DOHH2 (cell line): ENCODE data around the gene LMOD3.

Experiments
- H3F3A ChIP-seq: fragments of 200-600 bp; sonication (generic), shearing (Covaris generic); 2 replicates; pipeline ENCODE4 v1.6.0; 2016; ENCODE audit warnings: antibody characterized with exemption, mild to moderate bottlenecking; ENCODE audit not compliant: control insufficient read depth, insufficient read depth
- H3K27ac ChIP-seq: fragments of 200-600 bp; sonication (generic); 2 replicates; pipeline ENCODE4 v1.5.1; 2014; ENCODE audit warnings: low read depth, mild to moderate bottlenecking, low read length, moderate library complexity
- H3K27me3 ChIP-seq: fragments of 200-600 bp; sonication (generic); 2 replicates; pipeline ENCODE4 v1.6.1; 2014; ENCODE audit warnings: mild to moderate bottlenecking, low read length, mixed read lengths; ENCODE audit not compliant: control insufficient read depth
- H3K36me3 ChIP-seq: fragments of 200-600 bp; sonication (generic); 2 replicates; pipeline ENCODE4 v1.6.1; 2014; ENCODE audit warnings: mild to moderate bottlenecking, low read length, moderate library complexity, mixed read lengths; ENCODE audit not compliant: control insufficient read depth
- H3K4me1 ChIP-seq: fragments of 200-600 bp; sonication (generic); 2 replicates; pipeline ENCODE4 v1.6.1; 2014; ENCODE audit warnings: mild to moderate bottlenecking, low read length, mixed read lengths; ENCODE audit not compliant: control insufficient read depth
- H3K4me2 ChIP-seq: fragments of 200-600 bp; sonication (generic); 2 replicates; pipeline ENCODE4 v1.6.0; 2014; ENCODE audit warnings: mild to moderate bottlenecking, low read length, moderate library complexity
- H3K4me3 ChIP-seq: fragments of 200-600 bp; sonication (generic); 2 replicates; pipeline ENCODE4 v1.5.1; 2014; ENCODE audit warnings: mild to moderate bottlenecking, low read length, mixed read lengths
- H3K79me2 ChIP-seq: fragments of 200-600 bp; sonication (generic); 2 replicates; pipeline ENCODE4 v1.6.1; 2014; ENCODE audit warnings: mild to moderate bottlenecking, low read length, mixed read lengths; ENCODE audit not compliant: control insufficient read depth
- H3K9me2 ChIP-seq: fragments of 200-600 bp; sonication (generic); replicated peaks from 2 replicates; pipeline ENCODE4 v1.6.1; 2014; ENCODE audit warnings: mild to moderate bottlenecking, low read length, mixed read lengths; ENCODE audit not compliant: control insufficient read depth
- H3K9me3 ChIP-seq: fragments of 200-600 bp; sonication (generic); 2 replicates; pipeline ENCODE4 v1.6.1; 2014; ENCODE audit warnings: antibody characterized with exemption, low read length, mixed read lengths; ENCODE audit not compliant: control insufficient read depth, insufficient read depth
- H4K20me1 ChIP-seq: fragments of 200-600 bp; sonication (generic); 2 replicates; pipeline ENCODE4 v1.6.0; 2014; ENCODE audit warnings: low read depth, mild to moderate bottlenecking, antibody characterized with exemption, low read length, moderate library complexity; ENCODE audit not compliant: control insufficient read depth, insufficient read depth
- CTCF ChIP-seq: fragments of 200-600 bp; sonication (generic); IDR thresholded peaks from one replicate; pipeline ENCODE4 v1.5.1; 2014; ENCODE audit warnings: antibody characterized with exemption, mild to moderate bottlenecking, low read depth, low read length; ENCODE audit not compliant: poor library complexity, severe bottlenecking
- EZH2phosphoT487 ChIP-seq: fragments of 200-600 bp; sonication (generic); IDR thresholded peaks from 2 replicates; pipeline ENCODE4 v1.6.1; 2017; ENCODE audit warnings: borderline replicate concordance, mild to moderate bottlenecking, antibody characterized with exemption, low read length, moderate library complexity, mixed read lengths

LMOD3 gene

GRCh38 chr3:69119138-69119537, 3.3 kb downstream of the LMOD3 start:
- peaks cover 9% of the 10 kb centered on the region; the same call in 1 of the 2 replicates for H3K27me3 ChIP-seq

GRCh38 chr3:69118555-69118954, 3.8 kb downstream of the LMOD3 start:
- H4K20me1 ChIP-seq = no peaks in the 10 kb centered on the region
- H3K4me2 ChIP-seq = no peak overlapping the region
- no peaks in the 10 kb centered on the region for H3K79me2 ChIP-seq
- H3K36me3 ChIP-seq = no peaks in the 10 kb centered on the region
- no peaks in the 10 kb centered on the region for H3F3A ChIP-seq
- H3K4me3 ChIP-seq = no peak overlapping the region
- no peaks in the 10 kb centered on the region for H3K9me2 ChIP-seq
- H3K4me1 ChIP-seq = no peaks in the 10 kb centered on the region
- TF ChIP-seq EZH2phosphoT487 (no peak), CTCF (no peak)
- H3K27ac ChIP-seq = no peak overlapping the region
- no peaks in the 10 kb centered on the region for H3K9me3 ChIP-seq
- H3K27me3 ChIP-seq = peaks cover 9% of the 10 kb centered on the region; the same call in 1 of the 2 replicates

More at GRCh38 chr3:69119138-69119537, 3.3 kb downstream of the LMOD3 start:
- Histone ChIP-seq H4K20me1 (no peaks in the 10 kb centered on the region), H3K9me3 (no peaks in the 10 kb centered on the region), H3K4me3 (no peak overlapping the region), H3K9me2 (no peaks in the 10 kb centered on the region), H3K27ac (no peak overlapping the region), H3K4me2 (no peak overlapping the region), H3K4me1 (no peaks in the 10 kb centered on the region), H3F3A (no peaks in the 10 kb centered on the region), H3K36me3 (no peaks in the 10 kb centered on the region), H3K79me2 (no peaks in the 10 kb centered on the region)
- TF ChIP-seq CTCF = no peak

GRCh38 chr3:69116897-69117296, 5.5 kb downstream of the LMOD3 start:
- no peaks in the 10 kb centered on the region for H4K20me1 ChIP-seq
- H3K4me2 ChIP-seq = no peak overlapping the region
- no peak overlapping the region for H3K27ac ChIP-seq
- TF ChIP-seq CTCF (no peak), EZH2phosphoT487 (no peak)
- H3K9me2 ChIP-seq = no peaks in the 10 kb centered on the region
- no peaks in the 10 kb centered on the region for H3K36me3 ChIP-seq
- H3K4me1 ChIP-seq = no peaks in the 10 kb centered on the region
- no peaks in the 10 kb centered on the region for H3F3A ChIP-seq
- no peaks in the 10 kb centered on the region for H3K9me3 ChIP-seq
- H3K27me3 ChIP-seq = peaks cover 2% of the 10 kb centered on the region; the same call in 1 of the 2 replicates
- H3K4me3 ChIP-seq = no peak overlapping the region
- no peaks in the 10 kb centered on the region for H3K79me2 ChIP-seq

GRCh38 chr3:69116162-69116561, 6.2 kb downstream of the LMOD3 start:
- H3K27ac ChIP-seq = no peak overlapping the region
- no peak for TF ChIP-seq CTCF
- TF ChIP-seq EZH2phosphoT487 = no peak

More at GRCh38 chr3:69116162-69116561, 6.2 kb downstream of the LMOD3 start:
- no peaks in the 10 kb centered on the region for H3K9me3 ChIP-seq
- H3K79me2 ChIP-seq = no peaks in the 10 kb centered on the region
- no peaks in the 10 kb centered on the region for H3K27me3 ChIP-seq
- no peak overlapping the region for H3K4me3 ChIP-seq
- H3F3A ChIP-seq = no peaks in the 10 kb centered on the region
- H3K36me3 ChIP-seq = no peaks in the 10 kb centered on the region
- no peaks in the 10 kb centered on the region for H3K9me2 ChIP-seq
- no peak overlapping the region for H3K4me2 ChIP-seq
- no peaks in the 10 kb centered on the region for H3K4me1 ChIP-seq
- no peaks in the 10 kb centered on the region for H4K20me1 ChIP-seq
